GM12878 (cell line): ENCODE measurements around the gene DNAH11. TPM values are rescaled to one million over a fixed set of nuclear protein-coding genes. Genes with fewer than 3 reads are reported as not detected.

Experiments
- ASH2L ChIP-seq: fragments of 300-600, 200-600 bp; sonication (generic); IDR thresholded peaks from 2 replicates; pipeline ENCODE4 v1.6.1; 2017; ENCODE audit warnings: low read depth, mild to moderate bottlenecking, borderline replicate concordance
- ATF2 ChIP-seq: IDR thresholded peaks from 2 replicates; pipeline ENCODE4 v1.6.1; 2012; ENCODE audit warnings: low read length, inconsistent platforms
- CBFB ChIP-seq: IDR thresholded peaks from 2 replicates; pipeline ENCODE4 v1.6.1; 2016; ENCODE audit warnings: antibody characterized with exemption, low read depth
- CHD1 ChIP-seq: IDR thresholded peaks from 2 replicates; pipeline ENCODE4 v1.6.1; 2012; ENCODE audit warnings: low read depth, low read length, improper control_type of control experiment
- HDAC2 ChIP-seq: fragments of 200-600 bp; sonication (generic); IDR thresholded peaks from 2 replicates; pipeline ENCODE4 v1.6.1; 2017
- KDM1A ChIP-seq: fragments of 200-600 bp; sonication (generic); IDR thresholded peaks from 2 replicates; pipeline ENCODE4 v1.6.1; 2016; ENCODE audit warnings: borderline replicate concordance
- NFYB ChIP-seq: IDR thresholded peaks from 2 replicates; pipeline ENCODE4 v1.6.1; 2011; ENCODE audit warnings: low read depth, mild to moderate bottlenecking, low read length, improper control_type of control experiment, moderate library complexity; ENCODE audit not compliant: insufficient read depth
- NKRF ChIP-seq: fragments of 450-650 bp; conservative IDR thresholded peaks from 2 replicates; pipeline ENCODE4 v1.6.1; 2017; ENCODE audit warnings: mild to moderate bottlenecking, moderate library complexity
- PAX8 ChIP-seq: fragments of 450-650 bp; IDR thresholded peaks from 2 replicates; pipeline ENCODE4 v1.6.1; 2017; ENCODE audit warnings: mild to moderate bottlenecking, moderate library complexity
- PRDM15 ChIP-seq: fragments of 450-650 bp; formaldehyde crosslinking; IDR thresholded peaks from 2 replicates; pipeline ENCODE4 v1.4.0; 2020; ENCODE audit warnings: mild to moderate bottlenecking, moderate library complexity
- polyA plus RNA-seq, 11 experiments: library from polyadenylated mRNA; depleted of rRNA in 4 of 11; unstranded in 6 of 11; stranded (reverse) in 5 of 11; fragments of >200 nt; fragmentation: Nextera tagmentation in 4 of 11; fragmentation: Illumina TruSeq in 1 of 11; extraction: Ambion mirVana in 4 of 11; extraction: Trizol in 1 of 11; gene quantifications; 1 replicate in 1 of 11; 2 replicates in 10 of 11; pipeline versions ENCODE4 v1.2.1 to v1.2.3, GENCODE V29; 2011 to 2016; ENCODE audit warnings: inconsistent platforms in 2 of 11, missing spikeins in 2 of 11, low read depth in 1 of 11
- total RNA-seq, 4 experiments: library from RNA; depleted of rRNA in 3 of 4; stranded (reverse); fragments of >200 nt in 3 of 4; fragmentation: Illumina TruSeq in 1 of 4; extraction: Trizol in 1 of 4; gene quantifications; 2 replicates each; pipeline versions ENCODE4 v1.2.1 to v1.2.3, GENCODE V29; 2013 to 2021
- TF ChIP-seq, protein P1 (sequence below): fragments of 450-650 bp; IDR thresholded peaks from 2 replicates; pipeline ENCODE4 v1.6.1; 2017; ENCODE audit warnings: mild to moderate bottlenecking, low read depth, inconsistent platforms; ENCODE audit not compliant: poor library complexity, severe bottlenecking
- TF ChIP-seq, protein P2 (sequence below): fragments of 450-650 bp; IDR thresholded peaks from 2 replicates; pipeline ENCODE4 v1.6.1; 2017; ENCODE audit warnings: mild to moderate bottlenecking, moderate library complexity

The DNAH11 gene
- total and polyA plus RNA-seq, 10 of the 15 experiments (the other 5 are each of a cell fraction or from before 2014, with no cell fraction given), result 0.03 to 0.56 (median 0.10) TPM

GRCh38 chr7:21730399-21730798 is 187.6 kb downstream of the DNAH11 start (continued):
- TF ChIP-seq NFYB, result no peak
- TF ChIP-seq PRDM15 (CRISPR knock-in tag), result no peak
- no peak for TF ChIP-seq ASH2L
- TF ChIP-seq ATF2, result no peak
- TF ChIP-seq, protein P1, sequence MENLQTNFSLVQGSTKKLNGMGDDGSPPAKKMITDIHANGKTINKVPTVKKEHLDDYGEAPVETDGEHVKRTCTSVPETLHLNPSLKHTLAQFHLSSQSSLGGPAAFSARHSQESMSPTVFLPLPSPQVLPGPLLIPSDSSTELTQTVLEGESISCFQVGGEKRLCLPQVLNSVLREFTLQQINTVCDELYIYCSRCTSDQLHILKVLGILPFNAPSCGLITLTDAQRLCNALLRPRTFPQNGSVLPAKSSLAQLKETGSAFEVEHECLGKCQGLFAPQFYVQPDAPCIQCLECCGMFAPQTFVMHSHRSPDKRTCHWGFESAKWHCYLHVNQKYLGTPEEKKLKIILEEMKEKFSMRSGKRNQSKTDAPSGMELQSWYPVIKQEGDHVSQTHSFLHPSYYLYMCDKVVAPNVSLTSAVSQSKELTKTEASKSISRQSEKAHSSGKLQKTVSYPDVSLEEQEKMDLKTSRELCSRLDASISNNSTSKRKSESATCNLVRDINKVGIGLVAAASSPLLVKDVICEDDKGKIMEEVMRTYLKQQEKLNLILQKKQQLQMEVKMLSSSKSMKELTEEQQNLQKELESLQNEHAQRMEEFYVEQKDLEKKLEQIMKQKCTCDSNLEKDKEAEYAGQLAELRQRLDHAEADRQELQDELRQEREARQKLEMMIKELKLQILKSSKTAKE, result no peak
- no peak for TF ChIP-seq KDM1A
- no peak for TF ChIP-seq PAX8
- TF ChIP-seq HDAC2, result no peak
- TF ChIP-seq CBFB, result no peak
- TF ChIP-seq, protein P2, sequence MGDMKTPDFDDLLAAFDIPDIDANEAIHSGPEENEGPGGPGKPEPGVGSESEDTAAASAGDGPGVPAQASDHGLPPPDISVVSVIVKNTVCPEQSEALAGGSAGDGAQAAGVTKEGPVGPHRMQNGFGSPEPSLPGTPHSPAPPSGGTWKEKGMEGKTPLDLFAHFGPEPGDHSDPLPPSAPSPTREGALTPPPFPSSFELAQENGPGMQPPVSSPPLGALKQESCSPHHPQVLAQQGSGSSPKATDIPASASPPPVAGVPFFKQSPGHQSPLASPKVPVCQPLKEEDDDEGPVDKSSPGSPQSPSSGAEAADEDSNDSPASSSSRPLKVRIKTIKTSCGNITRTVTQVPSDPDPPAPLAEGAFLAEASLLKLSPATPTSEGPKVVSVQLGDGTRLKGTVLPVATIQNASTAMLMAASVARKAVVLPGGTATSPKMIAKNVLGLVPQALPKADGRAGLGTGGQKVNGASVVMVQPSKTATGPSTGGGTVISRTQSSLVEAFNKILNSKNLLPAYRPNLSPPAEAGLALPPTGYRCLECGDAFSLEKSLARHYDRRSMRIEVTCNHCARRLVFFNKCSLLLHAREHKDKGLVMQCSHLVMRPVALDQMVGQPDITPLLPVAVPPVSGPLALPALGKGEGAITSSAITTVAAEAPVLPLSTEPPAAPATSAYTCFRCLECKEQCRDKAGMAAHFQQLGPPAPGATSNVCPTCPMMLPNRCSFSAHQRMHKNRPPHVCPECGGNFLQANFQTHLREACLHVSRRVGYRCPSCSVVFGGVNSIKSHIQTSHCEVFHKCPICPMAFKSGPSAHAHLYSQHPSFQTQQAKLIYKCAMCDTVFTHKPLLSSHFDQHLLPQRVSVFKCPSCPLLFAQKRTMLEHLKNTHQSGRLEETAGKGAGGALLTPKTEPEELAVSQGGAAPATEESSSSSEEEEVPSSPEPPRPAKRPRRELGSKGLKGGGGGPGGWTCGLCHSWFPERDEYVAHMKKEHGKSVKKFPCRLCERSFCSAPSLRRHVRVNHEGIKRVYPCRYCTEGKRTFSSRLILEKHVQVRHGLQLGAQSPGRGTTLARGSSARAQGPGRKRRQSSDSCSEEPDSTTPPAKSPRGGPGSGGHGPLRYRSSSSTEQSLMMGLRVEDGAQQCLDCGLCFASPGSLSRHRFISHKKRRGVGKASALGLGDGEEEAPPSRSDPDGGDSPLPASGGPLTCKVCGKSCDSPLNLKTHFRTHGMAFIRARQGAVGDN, result no peak
- no peak for TF ChIP-seq CHD1
- TF ChIP-seq NKRF, result no peak
